Right hindlimb (tissue), 1 donor: ENCODE results near the gene UROD.
"Not testable (repeated sequence)": the region's sequence is repeated elsewhere in the genome, so short reads cannot be mapped to it uniquely, and the experiment has no call there.

Experiments
- DNase-seq: peaks from one replicate; pipeline ENCODE4 v3.0.0-alpha.2; 2018

The UROD gene

DNA sequence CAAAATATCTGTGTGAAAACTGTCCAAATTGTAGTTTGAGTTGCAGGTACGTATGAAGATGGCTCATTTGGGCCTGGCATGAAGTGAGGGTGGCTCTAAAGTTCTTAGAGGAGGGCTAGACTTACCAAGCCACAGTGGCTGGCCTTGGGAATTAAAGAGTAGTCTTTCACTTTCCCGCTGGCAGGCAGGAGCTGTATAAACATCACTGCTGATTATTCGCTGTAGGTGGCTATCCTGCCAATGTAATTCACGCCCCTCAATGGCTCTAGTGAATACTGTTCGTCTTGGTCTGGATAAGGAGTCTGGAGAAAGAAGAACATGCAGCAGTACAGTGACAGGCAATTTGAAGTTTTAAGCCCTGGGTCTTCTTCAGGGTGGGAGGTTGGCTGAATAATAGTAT, 31.0 kb downstream of the UROD start:
- no peak for DNase-seq

DNA sequence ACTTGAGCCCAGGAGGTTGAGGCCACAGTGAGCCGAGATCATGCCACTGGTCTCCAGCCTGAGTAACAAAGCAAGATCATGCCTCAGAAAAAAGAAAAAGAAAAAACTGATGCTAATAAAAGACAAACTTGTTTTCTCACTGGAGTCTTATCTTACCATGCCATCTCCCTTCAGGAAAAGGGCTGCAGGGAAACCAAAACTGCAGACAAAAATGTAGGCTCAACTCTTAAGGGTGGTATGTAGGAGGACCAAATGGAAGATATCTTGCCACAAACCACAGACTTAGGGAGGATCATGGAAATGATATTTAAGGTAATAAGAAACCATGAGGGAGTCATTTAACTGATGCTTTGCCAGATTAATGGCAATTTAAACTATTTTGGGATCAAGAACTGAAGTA, 32.9 kb downstream of the UROD start:
- no peak for DNase-seq

DNA sequence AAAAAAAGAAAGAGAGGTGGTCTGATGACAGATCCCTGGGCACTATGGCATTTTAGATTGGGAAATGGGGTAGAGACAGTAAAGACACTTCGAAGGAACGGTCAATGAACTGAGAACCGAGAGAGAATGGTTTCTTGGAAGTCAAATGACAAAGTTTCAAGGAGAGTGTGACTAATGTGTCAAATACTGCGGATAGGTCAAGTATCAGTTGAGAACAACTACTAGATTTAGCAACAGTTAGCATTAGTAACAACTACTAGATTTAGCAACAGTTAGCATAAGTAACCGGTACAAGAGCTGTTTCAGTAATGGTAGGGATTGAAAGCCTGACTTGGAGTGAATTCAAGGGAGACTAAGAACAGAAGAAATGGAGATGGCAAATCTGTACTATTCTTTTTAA, 35.0 kb downstream of the UROD start:
- DNase-seq = no peak

DNA sequence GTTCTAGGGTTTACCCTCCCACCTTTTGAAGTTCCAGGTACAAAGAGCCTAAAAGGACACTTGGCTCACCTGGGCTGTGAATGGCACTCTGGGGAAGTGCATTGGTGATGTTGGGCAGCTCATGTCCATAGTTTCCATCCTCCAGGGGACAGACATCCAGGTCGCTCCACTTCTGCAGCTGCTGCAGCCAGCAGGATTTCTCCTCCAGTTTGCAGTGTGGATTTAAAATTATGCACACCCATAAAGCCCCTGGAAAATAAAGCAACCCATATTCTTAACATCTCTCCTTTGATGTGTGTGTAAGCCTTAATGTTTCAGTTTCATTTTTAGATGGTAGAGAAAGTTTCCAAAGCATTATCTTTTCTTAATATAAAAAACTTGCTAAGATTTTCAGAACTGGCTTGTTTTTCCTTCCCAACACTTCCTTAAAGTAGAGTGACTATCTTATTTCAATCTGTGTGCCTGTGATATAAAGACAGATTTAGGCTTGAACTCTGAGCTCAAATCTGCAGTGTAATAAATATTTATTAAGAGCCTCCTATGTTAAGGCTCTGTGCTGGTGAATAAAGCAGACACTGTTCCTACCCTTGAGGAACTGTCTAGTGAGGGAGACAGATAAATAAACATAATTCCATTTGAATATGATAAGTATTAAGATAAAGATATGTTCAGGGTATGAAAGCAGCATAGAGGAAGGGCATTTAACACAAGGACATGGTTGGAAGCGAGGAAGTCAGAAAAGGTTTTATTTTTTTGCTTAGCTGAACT, 39.1 kb downstream of the UROD start:
- no peak for DNase-seq

- no peak for DNase-seq
Measured at GRCh38 chr1:45057542-45057941, 45.5 kb downstream of the UROD start.

DNA sequence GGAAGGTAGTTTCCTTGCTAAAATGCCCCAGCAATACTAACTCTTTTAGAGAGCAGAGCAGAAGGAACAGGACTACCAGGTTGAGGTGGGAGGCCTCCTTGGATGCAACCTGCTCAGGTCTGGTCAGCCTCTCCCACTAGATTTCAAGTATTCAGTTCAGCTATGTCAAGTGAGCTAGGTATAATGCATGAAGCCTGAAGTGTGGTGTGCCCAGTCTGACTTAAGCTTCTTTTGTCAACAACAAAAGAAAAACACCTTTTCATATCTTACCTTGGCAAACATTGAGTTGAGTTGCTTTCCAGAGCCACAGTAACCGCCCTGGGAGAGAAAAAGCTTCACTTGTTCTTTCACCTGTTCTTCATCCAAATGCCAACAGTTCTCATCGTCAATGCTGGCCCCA, 47.8 kb downstream of the UROD start:
- no peak for DNase-seq

DNA sequence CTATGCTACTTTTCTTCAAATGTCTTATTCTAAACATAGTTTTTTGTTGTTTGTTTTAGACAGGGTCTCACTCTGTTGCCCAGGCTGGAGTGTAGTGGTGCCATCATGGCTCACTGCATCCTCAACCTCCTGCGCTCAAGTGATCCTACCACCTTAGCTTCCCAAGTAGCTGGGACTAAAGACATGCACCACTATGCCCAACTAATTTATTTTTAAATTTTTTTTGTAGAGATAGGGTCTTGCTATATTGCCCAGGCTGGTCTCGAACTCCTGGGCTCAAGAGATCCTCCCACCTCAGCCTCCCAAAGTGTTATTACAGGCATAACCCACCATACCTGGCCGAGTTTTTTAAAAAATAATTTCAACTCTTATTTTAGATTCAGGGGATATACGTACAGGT, 50.4 kb downstream of the UROD start:
- not testable (repeated sequence) for DNase-seq

DNA sequence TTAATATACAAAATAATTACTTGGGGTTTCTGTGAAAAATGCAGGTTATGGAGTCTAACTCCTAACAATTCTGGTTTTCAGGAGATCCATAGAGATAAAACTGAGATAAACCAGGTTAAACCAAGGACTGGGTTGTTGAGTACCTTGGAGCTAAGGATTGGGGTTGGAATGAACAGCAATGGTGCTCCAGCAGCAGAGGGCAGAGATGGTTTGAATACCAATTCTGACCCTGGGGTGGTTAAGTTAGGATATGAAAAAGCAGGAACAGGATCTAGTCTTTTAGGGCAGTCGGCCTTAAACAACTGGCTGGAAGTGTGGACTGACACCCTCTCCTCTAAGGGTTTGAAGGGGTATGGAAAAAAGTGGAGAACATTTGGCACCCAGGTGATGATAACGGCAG, 53.0 kb downstream of the UROD start:
- DNase-seq = no peak
